PC-9 (cell line): ENCODE data around the gene MALRD1. TPM values are rescaled to one million over a fixed set of nuclear protein-coding genes. Genes with fewer than 3 reads are reported as not detected.

Experiments used
- BruUV-seq: library from RNA; stranded (reverse); fragments of 400-500 nt; replicated peaks from 2 replicates; lab custom pipeline; 2021; lab: Mats Ljungman, UMichigan
- CTCF ChIA-PET: fragments of 300-600 bp; sonication (Branson Sonifier 250); formaldehyde crosslinking; loops from one replicate; lab custom pipeline; 2022; ENCODE audit warnings: antibody characterized with exemption; lab: Charles Lee
- POLR2A ChIA-PET: fragments of 300-600 bp; sonication (Branson Sonifier 250); formaldehyde crosslinking; loops from one replicate; lab custom pipeline; 2022; ENCODE audit warnings: antibody characterized with exemption; ENCODE audit not compliant: unreplicated experiment; lab: Charles Lee
- DNase-seq, 2 experiments: peaks; one replicate each; pipeline versions ENCODE4 v3.0.0 to v3.0.0-alpha.2; 2015 to 2022; ENCODE audit warnings: mixed read lengths in 1 of 2
- H2AFZ ChIP-seq: fragments of 200-600 bp; sonication (generic); 2 replicates; pipeline ENCODE4 v1.8.1; 2017; ENCODE audit warnings: antibody characterized with exemption
- H3F3A ChIP-seq: fragments of 200-600 bp; sonication (generic); 2 replicates; pipeline ENCODE4 v1.8.1; 2017; ENCODE audit warnings: antibody characterized with exemption, mild to moderate bottlenecking, low read depth; ENCODE audit not compliant: insufficient read depth
- H3K27ac ChIP-seq: fragments of 200-600 bp; sonication (generic); 2 replicates; pipeline ENCODE4 v1.6.1; 2016; ENCODE audit warnings: mixed run types
- H3K27me3 ChIP-seq: fragments of 200-600 bp; sonication (generic); 2 replicates; pipeline ENCODE4 v1.6.1; 2016; ENCODE audit warnings: low read depth, mixed run types; ENCODE audit not compliant: insufficient read depth
- H3K36me3 ChIP-seq: fragments of 200-600 bp; sonication (generic); 2 replicates; pipeline ENCODE4 v1.6.1; 2016; ENCODE audit warnings: low read depth, mixed run types
- H3K4me1 ChIP-seq: fragments of 200-600 bp; sonication (generic); replicated peaks from 2 replicates; pipeline ENCODE4 v1.6.1; 2016; ENCODE audit warnings: mixed run types; ENCODE audit not compliant: insufficient read depth
- H3K4me2 ChIP-seq: fragments of 200-600 bp; sonication (generic); 2 replicates; pipeline ENCODE4 v1.6.1; 2017; ENCODE audit warnings: mixed run types
- H3K4me3 ChIP-seq: fragments of 200-600 bp; sonication (generic); 2 replicates; pipeline ENCODE4 v1.6.1; 2016; ENCODE audit warnings: mixed run types
- H3K79me2 ChIP-seq: fragments of 200-600 bp; sonication (generic); 2 replicates; pipeline ENCODE4 v1.6.1; 2017; ENCODE audit warnings: low read depth, mixed run types
- H3K9me2 ChIP-seq: fragments of 200-600 bp; sonication (generic); 2 replicates; pipeline ENCODE4 v1.8.1; 2017; ENCODE audit warnings: mild to moderate bottlenecking; ENCODE audit not compliant: insufficient read depth
- H3K9me3 ChIP-seq: fragments of 200-600 bp; sonication (generic); 2 replicates; pipeline ENCODE4 v1.8.1; 2016; ENCODE audit warnings: low read depth; ENCODE audit not compliant: insufficient read depth
- H4K20me1 ChIP-seq: fragments of 200-600 bp; sonication (generic); 2 replicates; pipeline ENCODE4 v1.8.1; 2017; ENCODE audit not compliant: insufficient read depth
- CTCF ChIP-seq: fragments of 200-600 bp; sonication (generic); conservative IDR thresholded peaks from 2 replicates; pipeline ENCODE4 v1.6.1; 2017; ENCODE audit warnings: mixed run types, antibody characterized with exemption, mild to moderate bottlenecking, moderate library complexity
- EZH2 ChIP-seq: fragments of 200-600 bp; sonication (generic); IDR thresholded peaks from 2 replicates; pipeline ENCODE4 v1.8.0; 2017; ENCODE audit warnings: antibody characterized with exemption, low read depth
- intact Hi-C: fragments of 100-400 bp; cut with micrococcal nuclease; formaldehyde crosslinking; loops from one replicate; pipeline ENCODE4 v1.10.0; 2022; ENCODE audit not compliant: unreplicated experiment
- total RNA-seq: library from RNA; stranded (reverse); gene quantifications from 2 replicates; pipeline ENCODE4 v1.2.3, GENCODE V29; 2021

MALRD1 gene
- total RNA-seq, 1 experiment from 2014 or later = not detected

- Histone ChIP-seq H3K27me3 (no peaks in the 10 kb centered on the region), H3K27ac (no peak overlapping the region), H3K4me2 (no peak overlapping the region), H3K9me2 (no peaks in the 10 kb centered on the region), H3K4me1 (no peaks in the 10 kb centered on the region), H3K4me3 (no peak overlapping the region), H2AFZ (no peak overlapping the region), H3K9me3 (no peaks in the 10 kb centered on the region), H4K20me1 (no peaks in the 10 kb centered on the region), H3K36me3 (no peaks in the 10 kb centered on the region), H3K79me2 (no peaks in the 10 kb centered on the region), H3F3A (no peaks in the 10 kb centered on the region)
- POLR2A ChIA-PET = no interaction called here
- intact Hi-C loops = no loop called here
- TF ChIP-seq CTCF = no peak
- TF ChIP-seq EZH2 = no peak
- no peak for DNase-seq
- CTCF ChIA-PET = no interaction called here
- no TSS peak for BruUV-seq
Observed at GRCh38 chr10:19033741-19034140, 14.9 kb upstream of the MALRD1 start.

- no peak overlapping the region for H3K27ac ChIP-seq
- no peak overlapping the region for H2AFZ ChIP-seq
- no peaks in the 10 kb centered on the region for H3K9me2 ChIP-seq
- no peaks in the 10 kb centered on the region for H3K27me3 ChIP-seq
- no peaks in the 10 kb centered on the region for H3F3A ChIP-seq
- TF ChIP-seq EZH2 = no peak
- no peak for TF ChIP-seq CTCF
- H3K9me3 ChIP-seq = no peaks in the 10 kb centered on the region
- no TSS peak for BruUV-seq
- intact Hi-C loops = no loop called here
- H3K4me3 ChIP-seq = no peak overlapping the region
- no peak overlapping the region for H3K4me2 ChIP-seq
- H3K79me2 ChIP-seq = no peaks in the 10 kb centered on the region
- ChIA-PET CTCF (no interaction called here), POLR2A (no interaction called here)
- no peaks in the 10 kb centered on the region for H4K20me1 ChIP-seq
- H3K36me3 ChIP-seq = no peaks in the 10 kb centered on the region
- H3K4me1 ChIP-seq = no peaks in the 10 kb centered on the region
- DNase-seq = no peak
Observed at GRCh38 chr10:19041171-19041570, 7.4 kb upstream of the MALRD1 start.

- Histone ChIP-seq H3K27ac (no peak overlapping the region), H3F3A (no peaks in the 10 kb centered on the region), H3K79me2 (no peaks in the 10 kb centered on the region), H3K36me3 (no peaks in the 10 kb centered on the region), H3K27me3 (no peaks in the 10 kb centered on the region), H3K9me2 (no peaks in the 10 kb centered on the region), H3K4me3 (no peak overlapping the region), H3K4me1 (no peaks in the 10 kb centered on the region), H4K20me1 (no peaks in the 10 kb centered on the region), H3K9me3 (no peaks in the 10 kb centered on the region), H2AFZ (no peak overlapping the region), H3K4me2 (no peak overlapping the region)
- ChIA-PET POLR2A (no interaction called here), CTCF (no interaction called here)
- no TSS peak for BruUV-seq
- TF ChIP-seq EZH2 = no peak
- TF ChIP-seq CTCF = no peak
- no peak for DNase-seq
- intact Hi-C loops = no loop called here
Observed at GRCh38 chr10:19043431-19043830, 5.2 kb upstream of the MALRD1 start.
